CD8-positive, alpha-beta memory T cell (primary cell): Measurements from ENCODE around the gene ADD1. TPM values are rescaled to one million over a fixed set of nuclear protein-coding genes. Genes with fewer than 3 reads are reported as not detected.

ENCODE experiments used
- CTCF ChIA-PET: fragments of 350-600 bp; sonication (Branson Sonifier 250); formaldehyde crosslinking; loops from one replicate; lab custom pipeline; 2021; ENCODE audit warnings: antibody characterized with exemption; lab: Charles Lee
- POLR2A ChIA-PET: fragments of 350-600 bp; sonication (Branson Sonifier 250); formaldehyde crosslinking; loops from one replicate; lab custom pipeline; 2021; ENCODE audit warnings: antibody characterized with exemption; lab: Charles Lee
- DNase-seq, 5 donors: peaks; one replicate each; pipeline versions ENCODE4 v3.0.0 to v3.0.0-alpha.2; 2020 to 2022; ENCODE audit warnings: mixed read lengths in 1 of 5
- H3K27ac ChIP-seq: one replicate; pipeline ENCODE4 v1.7.0; 2013; ENCODE audit warnings: low read depth, mild to moderate bottlenecking, low read length, moderate library complexity
- H3K27me3 ChIP-seq: 2 replicates; pipeline ENCODE4 v1.7.0; 2013; ENCODE audit warnings: low read length, mild to moderate bottlenecking; ENCODE audit not compliant: insufficient read depth, poor library complexity, severe bottlenecking
- H3K36me3 ChIP-seq: 2 replicates; pipeline ENCODE4 v1.7.0; 2013; ENCODE audit warnings: mild to moderate bottlenecking, low read length, moderate library complexity; ENCODE audit not compliant: insufficient read depth
- H3K4me1 ChIP-seq: 2 replicates; pipeline ENCODE4 v1.7.0; 2013; ENCODE audit warnings: mild to moderate bottlenecking, low read length, moderate library complexity; ENCODE audit not compliant: insufficient read depth
- H3K4me3 ChIP-seq: 2 replicates; pipeline ENCODE4 v1.7.0; 2013; ENCODE audit warnings: mild to moderate bottlenecking, low read length
- H3K9me3 ChIP-seq: 2 replicates; pipeline ENCODE4 v1.7.0; 2013; ENCODE audit warnings: mild to moderate bottlenecking, low read length
- H3K27ac Mint-ChIP-seq, 8 donors: one replicate each; pipeline ENCODE4 v1.8.0; 2020 to 2021; ENCODE audit warnings: mixed read lengths in 8 of 8, mild to moderate bottlenecking in 6 of 8, inconsistent platforms in 3 of 8, moderate library complexity in 3 of 8
- H3K27me3 Mint-ChIP-seq, 2 donors: one replicate each; pipeline ENCODE4 v1.8.0; 2020 to 2021; ENCODE audit warnings: mixed read lengths in 2 of 2, mild to moderate bottlenecking in 1 of 2, moderate library complexity in 1 of 2
- H3K36me3 Mint-ChIP-seq, 3 donors: one replicate each; pipeline ENCODE4 v1.8.0; 2020 to 2021; ENCODE audit warnings: mixed read lengths in 3 of 3, inconsistent platforms in 1 of 3, mild to moderate bottlenecking in 1 of 3
- H3K4me1 Mint-ChIP-seq, 3 donors: one replicate each; pipeline ENCODE4 v1.8.0; 2020 to 2021; ENCODE audit warnings: mixed read lengths in 3 of 3, inconsistent platforms in 1 of 3, mild to moderate bottlenecking in 1 of 3
- H3K4me3 Mint-ChIP-seq, 7 donors: one replicate each; pipeline ENCODE4 v1.8.0; 2020 to 2021; ENCODE audit warnings: mixed read lengths in 7 of 7, mild to moderate bottlenecking in 6 of 7, moderate library complexity in 4 of 7, inconsistent platforms in 2 of 7
- H3K9me3 Mint-ChIP-seq, 5 donors: one replicate each; pipeline ENCODE4 v1.8.0; 2020 to 2022; ENCODE audit warnings: mixed read lengths in 5 of 5, mild to moderate bottlenecking in 3 of 5, moderate library complexity in 2 of 5, inconsistent platforms in 1 of 5
- polyA plus RNA-seq: library from polyadenylated mRNA; unstranded; fragments of 300-500 nt; fragmentation: Illumina TruSeq; gene quantifications from one replicate; pipeline ENCODE4 v1.2.3, GENCODE V29; 2021
- total RNA-seq, 2 experiments: library from RNA; stranded (reverse); gene quantifications; one replicate each; pipeline ENCODE4 v1.2.3, GENCODE V29; 2021

ADD1 gene
- total and polyA plus RNA-seq, 3 experiments from 2014 or later = 185 to 217 (median 192) TPM

GRCh38 chr4:2810388-2810787 lies 33.3 kb upstream of the ADD1 start:
- H3K4me1 ChIP-seq = peaks cover 36% of the 10 kb centered on the region
- DNase-seq = no peak
- no peaks in the 10 kb centered on the region for H3K9me3 Mint-ChIP-seq
- H3K27me3 Mint-ChIP-seq = no peaks in the 10 kb centered on the region
- H3K36me3 ChIP-seq = no peaks in the 10 kb centered on the region
- H3K9me3 ChIP-seq = no peaks in the 10 kb centered on the region
- no peak overlapping the region for H3K27ac ChIP-seq
- H3K36me3 Mint-ChIP-seq = peaks cover 0 to 6% (median 0%) of the 10 kb centered on the region in 3 donors
- H3K4me1 Mint-ChIP-seq = peaks cover 34 to 38% (median 35%) of the 10 kb centered on the region in 3 donors
- no peaks in the 10 kb centered on the region for H3K27me3 ChIP-seq
- ChIA-PET POLR2A (interaction anchor here (1.0 to 2.6 kb wide), 2 partner anchors 12 to 33 kb away, joined by 4 to 9 read pairs; partner anchors contain the start of gene ADD1), CTCF (interaction anchor here (1.6 to 6.1 kb wide), 2 partner anchors 47 to 55 kb away, joined by 3 to 30 read pairs; partner anchors contain the start of gene TNIP2)
- H3K4me3 ChIP-seq = no peak overlapping the region
- H3K4me3 Mint-ChIP-seq = peak overlapping the region in 1 of 7 donors; percentile 66
- H3K27ac Mint-ChIP-seq = peak overlapping the region in 2 of 8 donors; percentile 17 to 37

GRCh38 chr4:2811830-2812611 lies 31.6 kb upstream of the ADD1 start:
- Mint-ChIP-seq H3K27me3 (no peaks in the 10 kb centered on the region), H3K27ac (peak overlapping the region; percentile 54 to 99 (median 95)), H3K4me1 (peaks cover 49 to 54% (median 51%) of the 10 kb centered on the region in 3 donors), H3K4me3 (peak overlapping the region; percentile 73 to 92 (median 88)), H3K9me3 (no peaks in the 10 kb centered on the region), H3K36me3 (peaks cover 0 to 9% (median 6%) of the 10 kb centered on the region in 3 donors)
- Histone ChIP-seq H3K27ac (peak overlapping the region; percentile 66), H3K27me3 (no peaks in the 10 kb centered on the region), H3K9me3 (no peaks in the 10 kb centered on the region), H3K36me3 (no peaks in the 10 kb centered on the region), H3K4me1 (peaks cover 52% of the 10 kb centered on the region), H3K4me3 (peak overlapping the region; percentile 59)
- DNase-seq = peak; percentile 50 to 72 (median 61)
- POLR2A ChIA-PET = interaction anchor here (0.5 to 2.6 kb wide), 8 partner anchors 14 to 152 kb away, joined by 3 to 9 read pairs (median 4); partner anchors contain the start of genes GRK4 and NOP14
- CTCF ChIA-PET = interaction anchor here (1.0 to 6.1 kb wide), 2 partner anchors 10 to 48 kb away, joined by 3 to 30 read pairs; no protein-coding TSS in a partner anchor

GRCh38 chr4:2812612-2813354 lies 30.9 kb upstream of the ADD1 start:
- Histone ChIP-seq H3K4me3 (peak overlapping the region; percentile 59), H3K9me3 (no peaks in the 10 kb centered on the region), H3K27me3 (no peaks in the 10 kb centered on the region), H3K4me1 (peaks cover 59% of the 10 kb centered on the region), H3K27ac (peak overlapping the region; percentile 66), H3K36me3 (no peaks in the 10 kb centered on the region)
- H3K36me3 Mint-ChIP-seq = peaks cover 0 to 14% (median 6%) of the 10 kb centered on the region in 3 donors
- peaks cover 52 to 62% (median 55%) of the 10 kb centered on the region in 3 donors for H3K4me1 Mint-ChIP-seq
- ChIA-PET POLR2A (interaction anchor here (0.5 to 2.6 kb wide), 5 partner anchors 12 to 84 kb away, joined by 3 to 9 read pairs (median 5); no protein-coding TSS in a partner anchor), CTCF (interaction anchor here (1.0 to 6.1 kb wide), 3 partner anchors 48 to 151 kb away, joined by 4 to 30 read pairs (median 4); partner anchors contain the start of genes GRK4 and NOP14)
- no peak for DNase-seq
- peak overlapping the region; percentile 73 to 92 (median 88) for H3K4me3 Mint-ChIP-seq
- H3K9me3 Mint-ChIP-seq = no peaks in the 10 kb centered on the region
- peak overlapping the region; percentile 54 to 99 (median 92) for H3K27ac Mint-ChIP-seq
- no peaks in the 10 kb centered on the region for H3K27me3 Mint-ChIP-seq

GRCh38 chr4:2813446-2814405 lies 29.9 kb upstream of the ADD1 start:
- H3K9me3 ChIP-seq = no peaks in the 10 kb centered on the region
- H3K27ac Mint-ChIP-seq = peak overlapping the region; percentile 54 to 97 (median 85)
- H3K9me3 Mint-ChIP-seq = no peaks in the 10 kb centered on the region
- CTCF ChIA-PET = interaction anchor here (1.0 to 6.1 kb wide), 5 partner anchors 26 to 150 kb away, joined by 3 to 30 read pairs (median 4); partner anchors contain the start of genes GRK4 and NOP14
- no peaks in the 10 kb centered on the region for H3K27me3 Mint-ChIP-seq
- peaks cover 0 to 14% (median 6%) of the 10 kb centered on the region in 3 donors for H3K36me3 Mint-ChIP-seq
- POLR2A ChIA-PET = interaction anchor here (0.9 to 1.5 kb wide), 4 partner anchors 13 to 122 kb away, joined by 3 to 5 read pairs (median 4); no protein-coding TSS in a partner anchor
- DNase-seq = no peak
- peak overlapping the region; percentile 59 for H3K4me3 ChIP-seq
- no peaks in the 10 kb centered on the region for H3K36me3 ChIP-seq
- peak overlapping the region; percentile 73 to 92 (median 88) for H3K4me3 Mint-ChIP-seq
- peak overlapping the region; percentile 66 for H3K27ac ChIP-seq
- peaks cover 52 to 64% (median 55%) of the 10 kb centered on the region in 3 donors for H3K4me1 Mint-ChIP-seq
- H3K27me3 ChIP-seq = no peaks in the 10 kb centered on the region
- peaks cover 59% of the 10 kb centered on the region for H3K4me1 ChIP-seq

GRCh38 chr4:2814627-2815270 lies 28.9 kb upstream of the ADD1 start:
- no peaks in the 10 kb centered on the region for H3K27me3 Mint-ChIP-seq
- peak in 3 of 5 donors; percentile 14 to 67 (median 46) for DNase-seq
- peak overlapping the region; percentile 54 to 97 (median 85) for H3K27ac Mint-ChIP-seq

GRCh38 chr4:2816401-2816954 lies 27.2 kb upstream of the ADD1 start:
- Histone ChIP-seq H3K27ac (no peak overlapping the region), H3K9me3 (no peaks in the 10 kb centered on the region), H3K36me3 (peaks cover 4% of the 10 kb centered on the region), H3K27me3 (no peaks in the 10 kb centered on the region), H3K4me1 (peaks cover 75% of the 10 kb centered on the region), H3K4me3 (peak overlapping the region; percentile 34)
- Mint-ChIP-seq H3K9me3 (no peaks in the 10 kb centered on the region), H3K36me3 (peaks cover 0 to 18% (median 6%) of the 10 kb centered on the region in 3 donors), H3K4me1 (peaks cover 65 to 84% (median 68%) of the 10 kb centered on the region in 3 donors), H3K27me3 (no peaks in the 10 kb centered on the region), H3K27ac (peak overlapping the region; percentile 54 to 96 (median 90)), H3K4me3 (peak overlapping the region; percentile 82 to 90 (median 86))
- ChIA-PET CTCF (interaction anchor here (6.1 kb wide), 1 partner anchor 53 kb away, joined by 30 read pairs; no protein-coding TSS in a partner anchor), POLR2A (no interaction called here)
- DNase-seq = no peak

More at GRCh38 chr4:2814627-2815270, 28.9 kb upstream of the ADD1 start:
- no peaks in the 10 kb centered on the region for H3K36me3 ChIP-seq
- Mint-ChIP-seq H3K9me3 (no peaks in the 10 kb centered on the region), H3K4me3 (peak overlapping the region; percentile 73 to 92 (median 88)), H3K36me3 (peaks cover 0 to 14% (median 6%) of the 10 kb centered on the region in 3 donors), H3K4me1 (peaks cover 61 to 74% (median 61%) of the 10 kb centered on the region in 3 donors)
- peak overlapping the region; percentile 47 for H3K27ac ChIP-seq
- H3K4me1 ChIP-seq = peaks cover 69% of the 10 kb centered on the region
- CTCF ChIA-PET = interaction anchor here (1.9 to 6.1 kb wide), 2 partner anchors 25 to 51 kb away, joined by 6 to 30 read pairs; no protein-coding TSS in a partner anchor
- POLR2A ChIA-PET = interaction anchor here (0.6 to 1.2 kb wide), 3 partner anchors 15 to 150 kb away, joined by 3 read pairs; no protein-coding TSS in a partner anchor
- no peaks in the 10 kb centered on the region for H3K27me3 ChIP-seq
- H3K9me3 ChIP-seq = no peaks in the 10 kb centered on the region
- peak overlapping the region; percentile 59 for H3K4me3 ChIP-seq
